GM18519 (cell line): ENCODE data around the gene PRRC2B.
"Not testable (repeated sequence)": the region's sequence is repeated elsewhere in the genome, so short reads cannot be mapped to it uniquely, and the experiment has no call there.

Experiments used
- ATAC-seq: cut with Tn5 transposase; IDR thresholded peaks from one replicate; pipeline ENCODE4 v1.9.1; 2021; ENCODE audit warnings: mild to moderate bottlenecking, moderate library complexity; ENCODE audit not compliant: unreplicated experiment, low FRiP score

PRRC2B gene

GRCh38 chr9:131503626-131504465 lies 110.0 kb downstream of the PRRC2B start:
- no peak for ATAC-seq

- ATAC-seq, result no peak
These were observed 111.1 kb downstream of the PRRC2B start for GRCh38 chr9:131505012-131505411.

- ATAC-seq, result no peak
These were observed 117.5 kb downstream of the PRRC2B start for GRCh38 chr9:131511416-131511815.

GRCh38 chr9:131511880-131512279 lies 118.0 kb downstream of the PRRC2B start:
- ATAC-seq, result no peak

GRCh38 chr9:131513177-131513576 lies 119.3 kb downstream of the PRRC2B start:
- ATAC-seq, result no peak

GRCh38 chr9:131515559-131516031 lies 121.7 kb downstream of the PRRC2B start:
- not testable (repeated sequence) for ATAC-seq

- no peak for ATAC-seq
These were observed 122.2 kb downstream of the PRRC2B start for GRCh38 chr9:131516100-131516499.

GRCh38 chr9:131516930-131517329 lies 123.0 kb downstream of the PRRC2B start:
- no peak for ATAC-seq

GRCh38 chr9:131517761-131518190 lies 123.9 kb downstream of the PRRC2B start:
- ATAC-seq, result no peak

GRCh38 chr9:131518553-131518952 lies 124.7 kb downstream of the PRRC2B start:
- no peak for ATAC-seq

GRCh38 chr9:131520503-131520902 lies 126.6 kb downstream of the PRRC2B start:
- no peak for ATAC-seq

- ATAC-seq, result no peak
These were observed 127.3 kb downstream of the PRRC2B start for GRCh38 chr9:131521203-131521602.

GRCh38 chr9:131521822-131522221 lies 127.9 kb downstream of the PRRC2B start:
- ATAC-seq, result no peak

- ATAC-seq, result no peak
These were observed 128.6 kb downstream of the PRRC2B start for GRCh38 chr9:131522257-131523085.

- ATAC-seq, result no peak
These were observed 129.2 kb downstream of the PRRC2B start for GRCh38 chr9:131523086-131523388.

- no peak for ATAC-seq
These were observed 129.9 kb downstream of the PRRC2B start for GRCh38 chr9:131523451-131524435.

GRCh38 chr9:131524665-131525315 lies 130.9 kb downstream of the PRRC2B start:
- ATAC-seq, result no peak

GRCh38 chr9:131525643-131526565 lies 132.0 kb downstream of the PRRC2B start:
- ATAC-seq, result no peak

- ATAC-seq, result no peak
These were observed 134.3 kb downstream of the PRRC2B start for GRCh38 chr9:131528186-131528585.
